GM19043 (cell line): ENCODE results near the gene TSPO2.
A peak's percentile ranks its signal among the peaks of the same experiment; 100 is the strongest.

ENCODE experiments used
- ATAC-seq: cut with Tn5 transposase; IDR thresholded peaks from one replicate; pipeline ENCODE4 v1.9.1; 2021; ENCODE audit warnings: low read depth; ENCODE audit not compliant: unreplicated experiment

Gene TSPO2

DNA sequence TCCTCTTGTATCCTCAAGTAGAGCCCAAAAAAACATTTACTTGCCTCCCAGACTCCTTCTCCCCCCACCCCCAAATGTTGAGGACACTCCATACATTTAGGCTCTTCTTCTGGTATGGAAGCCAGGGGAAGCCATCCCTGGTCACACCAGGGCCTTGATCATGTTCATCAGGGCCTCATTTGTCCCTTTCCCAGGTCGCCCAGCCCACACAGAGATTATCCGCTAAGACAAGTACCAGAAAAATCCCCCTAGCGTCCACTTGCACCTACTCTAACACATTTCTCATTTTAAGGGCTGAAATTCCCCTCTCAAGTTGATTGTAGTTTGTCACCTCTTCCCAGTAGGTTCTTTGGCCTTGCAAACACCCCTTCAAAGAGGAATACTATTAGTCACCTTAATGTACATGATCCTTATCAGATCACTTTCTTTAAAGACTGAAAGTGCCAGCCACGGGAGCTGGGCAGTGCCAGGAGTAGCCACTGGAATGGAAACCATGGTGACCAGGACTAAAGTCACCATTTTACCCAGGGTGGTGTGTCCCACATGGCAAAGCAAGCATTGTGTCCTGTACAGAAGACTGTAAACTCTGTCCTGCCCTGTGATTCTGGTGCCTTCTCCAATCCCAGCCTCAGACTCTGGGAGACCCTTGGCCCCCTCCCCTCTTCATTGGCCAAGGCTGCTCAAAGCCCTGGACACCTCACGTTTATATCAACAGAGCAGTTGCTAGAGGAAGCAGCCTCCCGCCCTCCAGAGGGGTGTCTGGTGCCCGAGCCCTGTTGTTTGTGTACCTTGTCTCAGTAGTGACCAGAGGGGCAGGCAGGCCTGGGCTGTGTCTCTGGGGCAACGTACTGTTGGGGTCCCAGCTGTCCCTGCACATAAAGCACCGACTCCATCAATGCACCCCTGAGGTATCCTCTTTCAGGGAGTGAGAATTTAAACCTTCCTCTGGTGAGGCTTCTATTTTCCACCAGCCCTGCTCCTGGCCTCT lies 5.8 kb downstream of the TSPO2 start:
- ATAC-seq: no peak

DNA sequence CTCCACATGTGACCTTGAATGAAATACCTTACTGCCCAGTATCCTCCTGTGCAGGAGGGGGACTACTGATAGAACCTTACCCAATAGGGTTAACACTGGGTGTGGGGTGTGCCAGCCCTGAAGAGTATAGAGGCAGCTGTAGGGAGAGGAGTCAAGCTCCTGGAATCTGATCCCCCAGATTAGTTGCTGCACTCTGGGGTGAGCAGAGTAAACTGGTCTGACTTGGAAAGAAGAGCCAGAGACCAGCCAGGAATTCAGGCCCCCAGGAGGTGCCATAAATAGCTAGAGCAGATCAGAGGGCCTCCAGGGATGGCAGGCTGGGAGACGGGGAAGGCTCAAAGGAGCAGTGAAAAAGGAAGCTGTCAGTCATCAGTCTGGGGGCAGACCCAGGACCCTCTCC lies 7.3 kb downstream of the TSPO2 start:
- ATAC-seq: no peak

- ATAC-seq: no peak
Observed at GRCh38 chr6:41049955-41050354, 7.7 kb downstream of the TSPO2 start.

GRCh38 chr6:41050536-41050935 lies 8.3 kb downstream of the TSPO2 start:
- no peak for ATAC-seq

DNA sequence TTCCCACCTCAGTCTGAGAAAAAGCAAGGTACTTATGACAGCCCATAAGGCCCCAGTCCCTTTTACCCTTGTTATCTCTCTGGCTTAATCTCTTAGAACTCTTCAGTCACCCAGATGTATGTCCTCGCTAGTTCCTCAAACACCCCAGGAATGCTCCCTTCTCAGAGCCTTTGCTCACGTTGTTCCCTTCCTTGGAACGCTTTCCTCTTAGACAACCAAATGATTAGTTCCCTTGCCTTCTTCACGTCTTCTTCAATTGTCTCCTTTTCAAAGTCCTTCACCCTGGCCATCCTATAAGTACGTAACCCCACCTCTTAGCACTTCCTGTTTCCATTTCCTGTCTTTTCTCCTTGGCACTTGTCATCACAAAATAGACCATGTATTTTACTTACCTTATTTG lies 9.6 kb downstream of the TSPO2 start:
- ATAC-seq: no peak

GRCh38 chr6:41053041-41053440 lies 10.8 kb downstream of the TSPO2 start, which contains the start of gene APOBEC2:
Gene APOBEC2, plus strand, starts transcription at chr6:41053202. Its CDS starts 146 bp downstream, at chr6:41053348.
- no peak for ATAC-seq

DNA sequence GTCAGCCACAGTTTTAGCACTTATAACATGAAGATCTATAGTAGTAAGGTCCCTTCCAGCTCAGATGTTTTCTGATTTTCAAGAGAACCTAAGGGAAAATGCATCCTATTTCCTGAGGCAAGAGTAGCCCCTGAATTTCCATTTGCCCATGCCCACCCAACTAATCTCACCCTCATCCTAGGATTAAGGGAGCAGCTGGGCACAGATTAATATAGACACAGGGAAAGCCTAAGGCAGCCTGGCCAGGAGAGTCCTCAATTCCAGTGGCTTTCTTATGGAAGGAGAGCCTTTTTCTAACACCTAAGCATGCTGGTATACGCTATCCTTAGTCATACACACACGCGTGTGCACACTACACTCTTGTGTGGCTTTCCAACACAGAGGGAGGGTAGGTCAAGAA lies 12.2 kb downstream of the TSPO2 start:
- ATAC-seq: no peak

DNA sequence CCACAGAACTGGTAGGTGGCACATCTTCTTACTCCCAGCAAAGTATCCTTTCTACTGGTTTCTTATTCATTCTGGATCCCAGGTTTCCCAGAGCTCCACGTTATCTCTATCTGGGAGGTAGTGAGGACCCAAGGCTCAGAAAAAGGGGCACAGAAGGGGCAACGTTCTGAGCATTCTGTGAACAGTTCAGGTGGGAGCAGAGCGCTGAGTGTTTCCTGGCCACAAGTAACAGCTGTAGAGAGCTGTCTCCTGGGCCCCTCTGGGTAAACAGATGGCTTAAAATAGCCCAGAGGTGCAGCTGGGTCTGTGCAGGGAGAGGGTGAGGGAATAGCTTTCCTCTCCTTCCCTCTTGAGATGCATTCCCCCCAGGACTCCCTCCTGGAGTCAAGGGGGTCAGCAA lies 12.9 kb downstream of the TSPO2 start:
- no peak for ATAC-seq

DNA sequence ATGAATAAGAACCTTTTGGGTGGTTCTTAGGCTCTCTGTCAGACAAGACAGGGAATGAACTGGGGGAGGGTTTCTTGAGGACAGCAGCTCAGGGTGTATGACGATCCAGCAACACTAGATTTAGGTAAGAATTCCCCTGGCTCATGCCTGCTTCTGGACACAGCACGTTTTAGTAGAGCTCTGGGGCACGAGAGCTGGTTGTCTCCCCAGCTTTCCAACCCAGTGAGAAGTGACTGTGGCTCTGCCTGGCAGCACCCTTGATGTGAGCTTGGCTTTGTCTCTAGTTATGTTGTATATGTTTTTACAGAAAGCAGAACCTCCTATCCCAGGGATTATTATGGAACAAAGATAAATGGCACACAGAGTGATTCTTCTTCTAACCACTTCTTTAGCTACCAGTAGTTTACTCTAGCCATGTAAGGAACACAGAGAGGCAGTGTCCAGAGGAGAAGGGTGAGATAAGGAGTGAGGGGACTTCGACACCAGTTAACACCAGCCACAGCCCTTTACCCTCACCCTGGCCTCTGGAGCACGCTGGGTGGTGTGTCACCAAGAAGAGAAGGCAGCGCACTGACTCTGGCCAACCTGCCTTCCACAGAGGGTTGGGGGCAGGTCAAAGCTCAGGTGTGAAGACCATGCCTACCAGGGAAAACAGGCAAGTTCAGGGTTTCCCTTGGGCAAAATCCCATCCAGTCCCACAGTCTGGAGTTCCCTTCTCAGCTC lies 14.7 kb downstream of the TSPO2 start:
- no peak for ATAC-seq

DNA sequence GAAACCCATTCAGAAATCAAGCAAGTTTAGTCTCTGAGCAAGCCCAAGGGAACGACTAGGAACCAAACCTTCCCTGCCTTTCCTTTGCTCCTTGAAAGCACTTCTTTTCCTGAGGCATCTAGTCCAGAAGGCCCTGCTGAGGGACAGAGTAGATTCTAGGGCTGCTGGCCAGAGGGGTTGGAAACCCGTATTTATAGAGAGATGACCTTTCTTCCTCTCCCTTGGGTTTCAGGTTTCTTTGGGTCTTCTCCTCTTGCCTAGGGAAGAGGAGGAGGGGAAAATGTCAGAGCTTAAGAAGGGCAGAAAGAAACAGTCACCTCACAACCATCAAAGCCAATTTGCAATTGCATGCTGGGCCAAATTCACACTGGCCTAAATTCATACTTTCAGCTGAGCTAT lies 16.5 kb downstream of the TSPO2 start:
- no peak for ATAC-seq

- ATAC-seq: no peak
Observed at GRCh38 chr6:41059556-41059955, 17.3 kb downstream of the TSPO2 start.

GRCh38 chr6:41061196-41061726 lies 19.0 kb downstream of the TSPO2 start:
- ATAC-seq: no peak

- ATAC-seq: no peak
Observed at GRCh38 chr6:41062056-41062455, 19.8 kb downstream of the TSPO2 start.

- ATAC-seq: no peak
Observed at GRCh38 chr6:41063884-41064285, 21.6 kb downstream of the TSPO2 start.

- no peak for ATAC-seq
Observed at GRCh38 chr6:41064841-41065240, 22.6 kb downstream of the TSPO2 start.

GRCh38 chr6:41065550-41066026 lies 23.3 kb downstream of the TSPO2 start:
- no peak for ATAC-seq

GRCh38 chr6:41066867-41067304 lies 24.6 kb downstream of the TSPO2 start:
- no peak for ATAC-seq

DNA sequence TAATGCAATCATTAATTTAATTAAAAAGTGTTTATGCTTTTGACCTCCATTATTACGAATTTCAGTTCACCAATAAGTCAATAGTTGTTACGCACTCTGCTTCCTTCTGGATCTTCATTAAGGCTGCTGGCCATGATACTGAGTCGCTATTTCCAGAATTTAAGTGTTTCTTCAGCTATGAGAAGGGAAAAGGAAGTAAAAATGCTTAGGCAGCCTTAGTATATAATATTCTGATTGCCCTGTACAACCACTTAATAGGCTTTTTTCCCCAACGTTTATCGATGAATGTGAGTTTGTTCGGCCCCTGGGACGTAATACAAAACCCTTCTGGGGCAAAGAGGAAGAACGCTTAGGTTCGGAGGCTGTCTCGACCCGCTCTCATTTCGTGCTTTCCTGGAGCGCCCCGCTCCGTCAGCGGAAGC lies 29.2 kb downstream of the TSPO2 start:
- ATAC-seq: no peak

GRCh38 chr6:41071923-41072835 lies 29.9 kb downstream of the TSPO2 start, which contains the start of gene OARD1:
Gene OARD1, minus strand, starts transcription at chr6:41072356. Its CDS starts 722 bp downstream, at chr6:41071634.
- ATAC-seq: peak; percentile 63

- ATAC-seq: peak; percentile 51
Observed at GRCh38 chr6:41072836-41073202, 30.6 kb downstream of the TSPO2 start, which contains the start of gene NFYA. Gene NFYA, plus strand, starts transcription at chr6:41072974. Its CDS starts 6,116 bp downstream, at chr6:41079090.
